Right lobe of liver (tissue), 6 donors: ENCODE results near the gene PXYLP1. TPM values are rescaled to one million over a fixed set of nuclear protein-coding genes. Genes with fewer than 3 reads are reported as not detected.

Experiments used
- ATAC-seq, 4 donors: fragments of 200-7000 bp; cut with Tn5 transposase; one replicate each; pipeline ENCODE4 v1.9.1; 2020; ENCODE audit warnings: mild to moderate bottlenecking in 4 of 4, moderate library complexity in 4 of 4
- DNase-seq, 3 donors: peaks; one replicate each; pipeline ENCODE4 v3.0.0-alpha.2; 2020
- H3K27ac ChIP-seq, 3 donors: fragments of 200-600 bp; one replicate each; pipeline ENCODE4 v1.8.0; 2022
- H3K27me3 ChIP-seq, 2 donors: fragments of 200-600 bp; one replicate each; pipeline ENCODE4 v1.8.0; 2022
- H3K36me3 ChIP-seq, 4 donors: fragments of 200-600 bp; sonication (generic) in 1 of 4; one replicate each; pipeline versions ENCODE4 v1.5.1 to v1.8.0; 2017 to 2022; ENCODE audit warnings: control low read depth in 1 of 4
- H3K4me1 ChIP-seq, 4 donors: fragments of 200-600 bp; sonication (generic) in 1 of 4; one replicate each; pipeline versions ENCODE4 v1.5.1 to v1.8.0; 2017 to 2022; ENCODE audit warnings: control low read depth in 1 of 4
- H3K4me3 ChIP-seq, 3 donors: fragments of 200-600 bp; one replicate each; pipeline ENCODE4 v1.8.0; 2022
- H3K9me3 ChIP-seq, 4 donors: fragments of 200-600 bp; sonication (generic) in 1 of 4; one replicate each; pipeline versions ENCODE4 v1.5.1 to v1.8.0; 2017 to 2022; ENCODE audit warnings: control low read depth in 1 of 4
- POLR2A ChIP-seq: fragments of 450-650 bp; IDR thresholded peaks from one replicate; pipeline ENCODE4 v1.6.1; 2017; ENCODE audit warnings: antibody characterized with exemption, mild to moderate bottlenecking
- WGBS: methylation state at CpG from one replicate; pipeline ENCODE4 v1.1.6; 2018; ENCODE audit warnings: low coverage, low lambda C conversion rate; ENCODE audit not compliant: insufficient coverage; ENCODE audit errors: missing lambda C conversion rate; 5-methylcytosine and 5-hydroxymethylcytosine counted together
- intact Hi-C, 2 donors: fragments of 100-400 bp; cut with DNase I; formaldehyde crosslinking; loops; one replicate each; pipeline versions ENCODE4 v1.11.2 to v1.14.1; 2022
- total RNA-seq, 6 experiments: library from RNA; depleted of rRNA in 2 of 6; stranded (reverse); fragments of >200 nt in 2 of 6; fragmentation: NEBNext Ultra II Directional in 3 of 6; extraction: Animal tissue kit (Norgen Biotek cat#: 25700) in 3 of 6; gene quantifications; one replicate each; pipeline versions ENCODE4 v1.1.0 to v1.2.4, GENCODE V29; 2016 to 2023
- TF ChIP-seq, protein P1 (sequence below), 4 donors: fragments of 200-600 bp in 3 of 4; fragments of 450-650 bp in 1 of 4; IDR thresholded peaks; one replicate each; pipeline versions ENCODE4 v1.5.1 to v1.8.0; 2016 to 2022; ENCODE audit warnings: antibody characterized with exemption in 4 of 4, mild to moderate bottlenecking in 2 of 4
- donor health status: DM: no; HTN: yes; CAD: no.
- donor health status: DM: no; HTN: no; CAD: no.
- donor health status: DM: no; HTN: no; CAD: no.
- donor health status: DM: no; HTN: yes; CAD: no.
- donor health status: DM: no; HTN: yes; CAD: no.

PXYLP1 gene
- total RNA-seq, 6 experiments from 2014 or later, result 2.0 to 4.7 (median 3.0) TPM

DNA sequence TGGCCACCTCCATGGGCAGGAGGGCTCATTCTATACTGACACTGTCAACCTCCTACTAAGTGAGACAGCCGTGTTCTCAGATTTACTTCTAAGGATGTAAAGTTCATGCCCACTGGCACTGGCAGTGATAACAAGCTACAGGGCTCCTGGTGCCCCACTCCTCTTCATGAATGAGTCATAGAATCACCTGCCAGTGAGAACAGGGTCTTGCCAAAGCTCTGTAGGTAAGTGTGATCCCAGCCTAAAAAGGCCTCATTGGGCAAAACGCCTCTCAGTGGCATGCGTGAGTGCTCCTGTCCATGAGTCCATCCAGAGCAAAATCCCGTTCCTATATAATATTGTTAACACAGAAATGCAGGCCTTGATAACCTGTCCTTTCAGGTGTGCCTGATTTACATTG lies 17.4 kb downstream of the PXYLP1 start:
- no CpG with 5 or more reads among the region's 4 CpGs for WGBS
- no peaks in the 10 kb centered on the region for H3K36me3 ChIP-seq
- ATAC-seq, result no peak
- H3K9me3 ChIP-seq, result no peaks in the 10 kb centered on the region
- intact Hi-C loops, result no loop called here
- no peak overlapping the region for H3K27ac ChIP-seq
- no peak for DNase-seq
- TF ChIP-seq, protein P1, sequence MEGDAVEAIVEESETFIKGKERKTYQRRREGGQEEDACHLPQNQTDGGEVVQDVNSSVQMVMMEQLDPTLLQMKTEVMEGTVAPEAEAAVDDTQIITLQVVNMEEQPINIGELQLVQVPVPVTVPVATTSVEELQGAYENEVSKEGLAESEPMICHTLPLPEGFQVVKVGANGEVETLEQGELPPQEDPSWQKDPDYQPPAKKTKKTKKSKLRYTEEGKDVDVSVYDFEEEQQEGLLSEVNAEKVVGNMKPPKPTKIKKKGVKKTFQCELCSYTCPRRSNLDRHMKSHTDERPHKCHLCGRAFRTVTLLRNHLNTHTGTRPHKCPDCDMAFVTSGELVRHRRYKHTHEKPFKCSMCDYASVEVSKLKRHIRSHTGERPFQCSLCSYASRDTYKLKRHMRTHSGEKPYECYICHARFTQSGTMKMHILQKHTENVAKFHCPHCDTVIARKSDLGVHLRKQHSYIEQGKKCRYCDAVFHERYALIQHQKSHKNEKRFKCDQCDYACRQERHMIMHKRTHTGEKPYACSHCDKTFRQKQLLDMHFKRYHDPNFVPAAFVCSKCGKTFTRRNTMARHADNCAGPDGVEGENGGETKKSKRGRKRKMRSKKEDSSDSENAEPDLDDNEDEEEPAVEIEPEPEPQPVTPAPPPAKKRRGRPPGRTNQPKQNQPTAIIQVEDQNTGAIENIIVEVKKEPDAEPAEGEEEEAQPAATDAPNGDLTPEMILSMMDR (IDR thresholded peaks at IDR 0.05), result no peak
- no peak for TF ChIP-seq POLR2A
- no peaks in the 10 kb centered on the region for H3K4me1 ChIP-seq
- no peak overlapping the region for H3K4me3 ChIP-seq
- no peaks in the 10 kb centered on the region for H3K27me3 ChIP-seq

DNA sequence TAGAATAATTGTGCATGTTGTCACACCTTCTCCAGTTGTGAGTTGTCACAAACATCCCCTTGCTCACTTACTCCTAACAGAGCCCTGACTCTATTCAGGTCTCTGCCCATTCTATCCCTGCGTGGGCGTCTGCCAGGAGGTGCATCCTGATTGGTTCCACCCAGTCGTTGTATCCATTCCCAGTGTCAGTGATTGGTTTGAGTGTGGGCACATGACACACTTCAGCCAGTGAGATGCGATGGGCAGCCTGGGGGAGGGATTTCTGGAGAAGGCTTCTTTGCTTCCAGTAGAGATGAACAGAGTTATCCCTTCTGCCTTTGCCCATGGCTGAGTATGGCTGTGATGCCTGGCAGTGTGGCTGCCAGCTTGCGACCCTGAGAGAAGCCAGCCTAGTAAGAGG lies 18.7 kb downstream of the PXYLP1 start:
- Histone ChIP-seq H3K9me3 (no peaks in the 10 kb centered on the region), H3K36me3 (no peaks in the 10 kb centered on the region), H3K27me3 (no peaks in the 10 kb centered on the region), H3K4me1 (no peaks in the 10 kb centered on the region), H3K4me3 (no peak overlapping the region), H3K27ac (no peak overlapping the region)
- DNase-seq (no peak), ATAC-seq (no peak)
- WGBS, result 90% methylated on average over 4 of the region's 5 CpGs
- TF ChIP-seq POLR2A, result no peak
- TF ChIP-seq, protein P1 (IDR thresholded peaks at IDR 0.05), result no peak
- intact Hi-C loops, result no loop called here

GRCh38 chr3:141250828-141251227 lies 19.2 kb downstream of the PXYLP1 start:
- intact Hi-C loops, result no loop called here

DNA sequence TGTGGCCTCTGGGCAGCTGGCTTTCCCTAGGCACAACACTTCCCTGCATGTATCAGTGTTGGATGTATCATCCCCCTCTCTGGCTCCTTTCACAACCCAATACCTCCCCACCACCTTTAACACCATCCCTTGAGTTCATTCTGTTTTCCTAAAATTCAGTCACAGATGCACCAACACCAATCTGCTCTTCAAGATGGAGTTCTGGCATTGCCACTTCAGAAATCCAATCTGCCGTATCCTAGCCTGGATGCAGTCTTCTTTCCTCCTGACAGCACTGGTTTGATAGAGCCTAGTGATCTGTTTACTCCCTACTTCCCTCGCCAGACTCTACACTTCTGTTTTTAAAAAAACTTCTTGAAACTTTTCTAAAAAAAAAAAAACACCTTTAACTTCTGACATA lies 21.7 kb downstream of the PXYLP1 start:
- DNase-seq (no peak), ATAC-seq (no peak)
- Histone ChIP-seq H3K27me3 (no peaks in the 10 kb centered on the region), H3K9me3 (no peaks in the 10 kb centered on the region), H3K4me3 (no peak overlapping the region), H3K27ac (no peak overlapping the region), H3K36me3 (no peaks in the 10 kb centered on the region), H3K4me1 (no peaks in the 10 kb centered on the region)
- WGBS, result 95% methylated on average over 2 of the region's 2 CpGs
- intact Hi-C loops, result no loop called here
- TF ChIP-seq, protein P1 (IDR thresholded peaks at IDR 0.05), result no peak
- no peak for TF ChIP-seq POLR2A

More at GRCh38 chr3:141250828-141251227, 19.2 kb downstream of the PXYLP1 start:
- TF ChIP-seq, protein P1 (IDR thresholded peaks at IDR 0.05), result no peak
- no peak for TF ChIP-seq POLR2A
- H3K4me3 ChIP-seq, result no peak overlapping the region
- DNase-seq (no peak), ATAC-seq (no peak)
- H3K36me3 ChIP-seq, result no peaks in the 10 kb centered on the region
- no peaks in the 10 kb centered on the region for H3K9me3 ChIP-seq
- no peaks in the 10 kb centered on the region for H3K4me1 ChIP-seq
- H3K27ac ChIP-seq, result no peak overlapping the region
- 90% methylated on average over 4 of the region's 4 CpGs for WGBS
- no peaks in the 10 kb centered on the region for H3K27me3 ChIP-seq

GRCh38 chr3:141253811-141254210 lies 22.2 kb downstream of the PXYLP1 start:
- H3K9me3 ChIP-seq, result no peaks in the 10 kb centered on the region
- 93% methylated on average over 9 of the region's 11 CpGs for WGBS
- TF ChIP-seq, protein P1 (IDR thresholded peaks at IDR 0.05), result no peak
- no peak for TF ChIP-seq POLR2A
- H3K27me3 ChIP-seq, result no peaks in the 10 kb centered on the region
- DNase-seq (peak in 1 of 3 donors; percentile 10), ATAC-seq (no peak)
- H3K4me3 ChIP-seq, result no peak overlapping the region
- intact Hi-C loops, result no loop called here
- no peak overlapping the region for H3K27ac ChIP-seq
- no peaks in the 10 kb centered on the region for H3K36me3 ChIP-seq
- H3K4me1 ChIP-seq, result no peaks in the 10 kb centered on the region
